ENCODE measurements around the gene ORAI2.
"Not testable (repeated sequence)": the region's sequence is repeated elsewhere in the genome, so short reads cannot be mapped to it uniquely, and the experiment has no call there.

Gene ORAI2

GRCh38 chr7:102433219-102434038 is at the start of gene ORAI2:
Gene ORAI2 (plus strand): TSS chr7:102433575. CDS start chr7:102438957, 5,382 bp downstream.
- DNase-seq (ENCODE audit: low spot score) = peak; percentile 88

GRCh38 chr7:102387064-102387463 is 46.3 kb upstream of the ORAI2 start:
- no peak for DNase-seq (ENCODE audit: low spot score)

GRCh38 chr7:102389810-102390209 is 43.6 kb upstream of the ORAI2 start:
- DNase-seq (ENCODE audit: low spot score) = no peak

- peak; percentile 88 for DNase-seq (ENCODE audit: low spot score)
Observed at GRCh38 chr7:102390697-102391484, 42.5 kb upstream of the ORAI2 start.

GRCh38 chr7:102392330-102392729 is 41.0 kb upstream of the ORAI2 start:
- no peak for DNase-seq (ENCODE audit: low spot score)

GRCh38 chr7:102393467-102393866 is 39.9 kb upstream of the ORAI2 start:
- no peak for DNase-seq (ENCODE audit: low spot score)

- no peak for DNase-seq (ENCODE audit: low spot score)
Observed at GRCh38 chr7:102395592-102395872, 37.8 kb upstream of the ORAI2 start.

GRCh38 chr7:102395873-102396709 is 37.3 kb upstream of the ORAI2 start, which contains the start of gene PRKRIP1:
Gene PRKRIP1 (plus strand): TSS chr7:102396363. CDS start chr7:102396412, 49 bp downstream.
- DNase-seq (ENCODE audit: low spot score) = peak; percentile 86

GRCh38 chr7:102396710-102397019 is 36.7 kb upstream of the ORAI2 start:
- no peak for DNase-seq (ENCODE audit: low spot score)

GRCh38 chr7:102398543-102398942 is 34.8 kb upstream of the ORAI2 start:
- DNase-seq (ENCODE audit: low spot score) = no peak

- DNase-seq (ENCODE audit: low spot score) = no peak
Observed at GRCh38 chr7:102400360-102400759, 33.0 kb upstream of the ORAI2 start.

GRCh38 chr7:102403563-102403962 is 29.8 kb upstream of the ORAI2 start:
- no peak for DNase-seq (ENCODE audit: low spot score)

- peak; percentile 85 for DNase-seq (ENCODE audit: low spot score)
Observed at GRCh38 chr7:102404005-102404861, 29.1 kb upstream of the ORAI2 start.

GRCh38 chr7:102404862-102405188 is 28.6 kb upstream of the ORAI2 start:
- DNase-seq (ENCODE audit: low spot score) = not testable (repeated sequence)

GRCh38 chr7:102407910-102408309 is 25.5 kb upstream of the ORAI2 start:
- DNase-seq (ENCODE audit: low spot score) = no peak

GRCh38 chr7:102408530-102408929 is 24.8 kb upstream of the ORAI2 start:
- DNase-seq (ENCODE audit: low spot score) = not testable (repeated sequence)

GRCh38 chr7:102409340-102409739 is 24.0 kb upstream of the ORAI2 start:
- no peak for DNase-seq (ENCODE audit: low spot score)

GRCh38 chr7:102410123-102410522 is 23.3 kb upstream of the ORAI2 start:
- no peak for DNase-seq (ENCODE audit: low spot score)

GRCh38 chr7:102410918-102411317 is 22.5 kb upstream of the ORAI2 start:
- no peak for DNase-seq (ENCODE audit: low spot score)

GRCh38 chr7:102412548-102412947 is 20.8 kb upstream of the ORAI2 start:
- DNase-seq (ENCODE audit: low spot score) = peak; percentile 46

GRCh38 chr7:102413091-102413490 is 20.3 kb upstream of the ORAI2 start:
- no peak for DNase-seq (ENCODE audit: low spot score)

GRCh38 chr7:102413611-102414010 is 19.8 kb upstream of the ORAI2 start:
- no peak for DNase-seq (ENCODE audit: low spot score)

All from HuH-7 (cell line).